CD4-positive, alpha-beta T cell treated with Interleukin-15 for 4 hours (primary cell): ENCODE results near the gene PDIK1L.
"Not testable (repeated sequence)": the region's sequence is repeated elsewhere in the genome, so short reads cannot be mapped to it uniquely, and the experiment has no call there.

Experiments used
- DNase-seq: peaks from one replicate; pipeline ENCODE4 v3.0.0-alpha.2; 2020; ENCODE audit warnings: low spot score

PDIK1L gene

DNA sequence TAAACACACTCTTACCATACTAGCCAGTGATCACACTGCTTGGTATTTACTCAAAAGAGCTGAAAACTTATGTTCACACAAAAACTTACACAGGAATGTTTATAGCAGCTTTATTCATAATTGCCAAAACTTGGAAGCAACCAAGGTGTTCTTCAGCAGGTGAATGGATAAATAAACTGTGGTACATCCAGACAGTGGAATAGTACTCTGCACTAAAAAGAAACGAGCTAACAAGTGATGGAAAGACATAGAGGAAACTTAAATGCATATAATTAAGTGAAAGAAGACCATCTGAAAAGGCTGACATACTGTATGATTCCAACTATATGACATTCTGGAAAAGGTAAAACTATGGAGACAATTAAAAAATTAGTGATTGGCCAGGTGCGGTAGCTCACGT lies 20.7 kb upstream of the PDIK1L start:
- no peak for DNase-seq

DNA sequence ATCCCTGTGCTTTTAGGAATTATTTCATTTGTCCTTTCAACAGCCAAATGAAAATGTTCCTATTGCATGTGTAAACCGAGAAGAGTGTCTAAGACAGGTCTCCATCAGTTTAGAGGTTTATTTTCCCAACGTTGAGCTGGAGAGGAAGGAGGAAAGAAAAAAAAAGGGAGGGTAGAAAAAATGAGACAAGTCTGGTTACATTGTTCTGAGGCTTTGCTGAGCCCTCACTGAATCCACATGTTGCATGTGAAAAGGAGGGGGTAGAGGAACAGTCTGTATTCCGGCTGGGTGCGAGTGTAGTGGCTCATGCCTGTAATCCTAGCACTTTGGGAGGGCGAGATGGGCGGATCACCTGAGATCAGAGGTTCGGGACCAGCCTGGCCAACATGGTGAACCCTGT lies 19.2 kb upstream of the PDIK1L start:
- no peak for DNase-seq

GRCh38 chr1:26093569-26093968 lies 18.1 kb upstream of the PDIK1L start:
- not testable (repeated sequence) for DNase-seq

DNA sequence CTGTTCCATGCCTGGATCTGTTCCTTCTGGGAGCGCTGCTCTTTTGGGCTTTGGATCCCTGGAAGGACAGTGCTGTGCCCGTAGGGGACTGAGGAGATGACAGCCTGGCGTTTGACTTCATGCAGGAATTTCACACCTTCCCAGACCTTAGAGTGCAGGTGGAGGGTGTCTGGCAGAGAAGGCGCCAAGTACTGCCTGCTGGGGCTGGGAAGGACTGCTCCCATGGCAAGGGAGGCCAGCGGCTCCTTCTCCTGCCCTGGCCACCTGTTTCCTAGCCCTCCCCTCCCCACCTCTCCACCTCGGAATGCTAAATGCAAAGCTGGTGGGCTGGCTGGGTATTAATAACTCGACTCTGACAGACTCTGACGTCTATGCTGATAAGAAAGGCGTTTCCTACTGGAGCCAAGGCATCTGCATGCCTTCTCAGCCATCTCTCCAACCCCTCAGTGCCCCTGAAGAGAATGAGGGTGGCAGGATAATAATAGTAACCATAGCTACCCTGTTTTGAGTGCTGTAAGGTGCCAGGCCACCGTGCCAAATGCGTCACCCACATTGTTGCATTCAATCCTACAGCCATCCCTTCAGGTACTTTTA lies 17.5 kb upstream of the PDIK1L start:
- DNase-seq: no peak

GRCh38 chr1:26094677-26095383 lies 16.8 kb upstream of the PDIK1L start:
- DNase-seq: no peak

DNA sequence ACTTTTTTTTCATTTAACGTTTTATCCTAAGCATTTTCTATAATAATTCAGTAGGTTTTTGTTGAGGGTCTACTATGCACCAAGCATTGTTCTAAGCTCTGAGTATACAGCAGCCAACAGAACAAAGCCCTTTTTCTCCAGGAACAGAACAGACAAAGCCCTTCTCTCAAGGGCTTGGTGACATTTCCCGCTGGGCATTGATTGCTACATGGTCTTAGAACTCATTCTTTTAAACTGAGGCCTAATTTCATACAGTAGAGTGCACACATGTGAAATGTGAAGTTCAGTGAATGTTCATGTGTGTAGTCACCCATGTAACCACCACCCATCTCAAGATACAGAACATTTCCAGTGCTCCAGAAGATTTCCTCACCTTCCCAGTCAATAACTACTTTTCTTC lies 15.2 kb upstream of the PDIK1L start:
- no peak for DNase-seq

GRCh38 chr1:26097696-26098095 lies 13.9 kb upstream of the PDIK1L start:
- no peak for DNase-seq

DNA sequence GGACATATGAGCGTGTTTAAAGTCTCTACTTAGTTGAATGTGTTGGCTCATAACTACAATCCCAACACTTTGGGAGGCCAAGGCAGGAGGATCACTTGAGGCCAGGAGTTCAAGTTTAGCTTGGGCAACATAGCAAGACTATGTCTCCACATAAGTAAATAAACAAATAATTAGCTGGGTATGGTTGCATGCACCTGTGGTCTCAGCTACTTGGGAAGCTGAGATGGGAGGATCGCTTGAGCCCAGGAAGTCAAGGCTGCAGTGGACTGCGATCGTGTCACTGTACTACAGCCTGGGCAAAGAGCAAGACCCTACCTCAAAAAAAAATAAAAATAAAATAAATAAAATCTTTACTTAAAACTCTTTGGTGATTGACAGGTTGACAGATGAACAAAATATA lies 13.0 kb upstream of the PDIK1L start:
- no peak for DNase-seq

- DNase-seq: no peak
Measured at GRCh38 chr1:26099780-26100179, 11.8 kb upstream of the PDIK1L start.

DNA sequence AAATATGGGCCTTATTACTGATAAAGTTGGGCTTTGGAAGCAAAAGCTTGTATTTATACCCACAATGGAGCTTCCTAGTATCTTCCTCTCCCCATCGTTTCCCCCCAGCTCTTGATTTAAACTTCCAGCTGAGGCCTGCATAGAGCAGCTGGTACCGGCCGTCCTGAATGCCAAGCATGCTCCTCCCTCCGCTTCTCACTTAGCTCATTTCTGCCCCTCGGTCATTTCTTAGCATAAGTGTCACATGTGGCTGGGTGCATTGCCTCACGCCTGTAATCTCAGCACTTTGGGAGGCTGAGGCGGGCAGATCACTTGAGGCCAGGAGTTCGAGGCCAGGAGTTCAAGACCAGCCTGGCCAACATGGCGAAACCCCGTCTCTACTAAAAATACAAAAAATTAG lies 11.4 kb upstream of the PDIK1L start:
- not testable (repeated sequence) for DNase-seq

DNA sequence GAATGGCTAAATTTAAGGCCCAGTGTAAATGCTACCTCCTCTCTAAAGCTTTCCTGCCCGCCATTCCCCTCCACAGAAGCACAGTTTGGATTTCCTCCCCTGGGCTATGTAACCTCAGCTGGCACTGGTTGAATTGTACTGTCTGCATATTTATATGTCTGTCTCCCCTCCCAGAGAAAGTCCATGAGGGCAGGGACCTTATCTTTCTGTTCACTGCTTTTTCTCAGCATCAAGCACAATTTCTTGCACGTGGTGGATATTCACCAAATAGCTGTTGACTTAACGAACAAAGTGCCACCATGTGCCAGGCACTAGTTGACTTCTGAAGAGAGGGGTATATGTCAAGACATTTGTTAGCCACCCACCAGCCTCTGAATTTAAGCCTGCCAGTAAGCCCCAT lies 9.5 kb upstream of the PDIK1L start:
- no peak for DNase-seq

- no peak for DNase-seq
Measured at GRCh38 chr1:26102526-26102925, 9.1 kb upstream of the PDIK1L start.

GRCh38 chr1:26105226-26105548 lies 6.4 kb upstream of the PDIK1L start:
- not testable (repeated sequence) for DNase-seq

- no peak for DNase-seq
Measured at GRCh38 chr1:26109229-26110164, 2.1 kb upstream of the PDIK1L start.

- DNase-seq: peak; percentile 74
Measured at GRCh38 chr1:26110731-26111529, 694 bp upstream of the PDIK1L start.

DNA sequence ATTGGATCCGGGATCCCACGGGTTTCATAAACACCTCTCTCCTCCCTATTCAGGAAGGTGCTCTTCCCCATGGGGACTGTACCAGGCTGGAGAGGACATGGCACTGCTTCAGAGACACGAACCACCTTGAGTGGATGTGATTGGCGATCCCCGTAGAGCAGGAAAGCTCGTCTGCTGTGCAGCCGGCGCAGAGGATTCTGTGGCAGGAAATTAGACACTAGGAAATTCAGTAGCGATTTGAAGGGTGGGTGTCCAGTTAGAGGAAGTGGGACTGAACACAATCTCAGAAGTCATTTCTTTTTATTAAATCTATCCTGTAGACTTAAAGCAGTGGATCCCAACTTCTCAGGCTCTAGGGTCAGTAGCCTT lies 767 bp downstream of the PDIK1L start:
- no peak for DNase-seq

DNA sequence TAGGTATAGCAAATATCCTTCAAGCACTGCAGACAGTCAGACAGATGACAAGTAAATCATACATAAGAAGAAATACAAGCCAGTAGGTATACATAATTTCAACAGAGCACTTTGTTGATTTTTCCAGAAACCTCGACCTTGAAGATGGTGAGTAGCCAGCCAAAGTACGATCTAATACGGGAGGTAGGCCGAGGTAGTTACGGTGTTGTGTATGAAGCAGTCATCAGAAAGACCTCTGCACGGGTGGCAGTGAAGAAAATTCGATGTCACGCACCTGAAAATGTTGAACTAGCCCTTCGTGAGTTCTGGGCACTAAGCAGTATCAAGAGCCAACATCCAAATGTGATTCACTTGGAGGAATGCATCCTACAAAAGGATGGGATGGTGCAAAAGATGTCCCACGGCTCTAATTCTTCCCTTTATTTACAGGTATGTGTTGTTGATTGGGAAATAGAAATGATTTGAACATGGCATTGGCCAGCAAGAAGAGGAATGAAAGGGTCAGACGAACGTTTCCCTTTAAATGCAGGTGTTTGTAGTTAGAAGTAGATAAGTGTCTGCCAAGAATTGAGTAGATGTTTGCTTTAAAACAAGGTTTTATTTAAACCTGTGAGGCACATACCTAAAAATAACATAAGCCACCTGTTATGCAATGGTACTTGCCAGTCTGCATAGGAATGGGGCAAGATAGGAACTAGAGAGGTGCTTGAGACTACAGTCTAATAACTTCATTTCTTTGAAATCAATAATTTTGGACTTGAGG lies 2.7 kb downstream of the PDIK1L start:
- no peak for DNase-seq

DNA sequence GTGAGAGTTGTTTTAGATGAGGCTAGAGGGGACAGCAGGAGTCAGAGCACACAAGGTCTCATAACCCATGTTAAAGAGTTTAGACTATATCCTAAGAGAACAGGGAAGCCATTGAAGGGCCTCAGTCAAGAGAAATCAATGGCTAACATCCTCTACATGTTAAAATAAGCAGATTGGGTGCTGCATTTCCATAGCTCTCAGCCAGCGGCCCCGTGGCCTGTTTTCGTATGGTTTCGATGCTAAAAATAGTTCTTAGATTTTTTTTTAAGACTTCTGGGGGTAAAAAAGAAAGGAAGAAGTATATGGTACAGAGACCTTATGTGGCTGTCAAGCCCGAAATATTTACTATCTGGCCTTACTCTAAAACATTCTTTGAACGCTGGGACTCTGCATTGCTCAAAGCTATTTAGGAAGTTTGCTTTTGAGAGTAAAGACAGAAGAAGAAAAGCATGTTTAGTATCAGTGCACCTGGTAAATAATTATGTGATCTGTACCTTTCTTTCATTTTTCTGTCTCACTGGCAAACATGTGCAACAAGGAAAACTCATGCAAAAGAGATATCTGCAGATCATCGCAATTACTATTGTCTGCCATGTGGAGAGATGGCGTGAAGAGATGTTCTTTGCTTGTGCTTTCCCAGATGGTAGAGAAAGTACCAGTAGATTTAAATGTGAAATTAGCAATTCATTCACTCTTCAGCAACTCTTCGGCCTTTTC lies 8.4 kb downstream of the PDIK1L start:
- DNase-seq: no peak

GRCh38 chr1:26121854-26122773 lies 10.5 kb downstream of the PDIK1L start:
- DNase-seq: no peak
